B cell (primary cell): ENCODE results near the gene ALDH9A1. TPM values are rescaled to one million over a fixed set of nuclear protein-coding genes. Genes with fewer than 3 reads are reported as not detected.
A peak's percentile ranks its signal among the peaks of the same experiment; 100 is the strongest.

Source experiments
- ATAC-seq: fragments of 200-7000 bp; cut with Tn5 transposase; one replicate; pipeline ENCODE4 v1.10.0; 2021; ENCODE audit warnings: low read depth, mild to moderate bottlenecking, moderate number of reproducible peaks, moderate library complexity
- CTCF ChIA-PET: fragments of 350-600 bp; sonication (Branson Sonifier 250); formaldehyde crosslinking; loops from one replicate; lab custom pipeline; 2021; ENCODE audit warnings: antibody characterized with exemption, inconsistent platforms; lab: Charles Lee
- POLR2A ChIA-PET: fragments of 350-600 bp; sonication (Branson Sonifier 250); formaldehyde crosslinking; loops from one replicate; lab custom pipeline; 2021; ENCODE audit warnings: antibody characterized with exemption; lab: Charles Lee
- DNase-seq: peaks from one replicate; pipeline ENCODE4 v3.0.0; 2013
- H2AFZ ChIP-seq: 2 replicates; pipeline ENCODE4 v1.6.1; 2012; ENCODE audit warnings: mild to moderate bottlenecking, low read depth, low read length; ENCODE audit not compliant: insufficient read depth, poor library complexity, severe bottlenecking
- H3K27ac ChIP-seq, 2 donors: 1 replicate in 1 of 2; 2 replicates in 1 of 2; pipeline ENCODE4 v1.5.1; 2012 to 2013; ENCODE audit warnings: low read length in 2 of 2, mild to moderate bottlenecking in 2 of 2, moderate library complexity in 1 of 2
- H3K27me3 ChIP-seq, 4 experiments: fragments of 200-600 bp in 1 of 4; sonication (generic) in 1 of 4; replicated peaks in 1 of 4; 1 replicate in 2 of 4; 2 replicates in 2 of 4; pipeline versions ENCODE4 v1.6.1 to v1.7.0; 2013 to 2016; ENCODE audit warnings: low read length in 3 of 4, mild to moderate bottlenecking in 2 of 4, mixed read lengths in 1 of 4, moderate library complexity in 1 of 4; ENCODE audit not compliant: insufficient read depth in 4 of 4, control insufficient read depth in 3 of 4; ENCODE audit errors: control extremely low read depth in 1 of 4
- H3K36me3 ChIP-seq, 2 experiments: replicated peaks in 1 of 2; 1 replicate in 1 of 2; 2 replicates in 1 of 2; pipeline versions ENCODE4 v1.6.1 to v1.7.1; 2013; ENCODE audit warnings: low read length in 1 of 2; ENCODE audit not compliant: insufficient read depth in 2 of 2, control insufficient read depth in 1 of 2; ENCODE audit errors: control extremely low read depth in 1 of 2, extremely low read depth in 1 of 2
- H3K4me1 ChIP-seq, 2 donors: fragments of 200-600 bp in 1 of 2; sonication (generic) in 1 of 2; 1 replicate in 1 of 2; 2 replicates in 1 of 2; pipeline versions ENCODE4 v1.5.1 to v1.6.1; 2013 to 2017; ENCODE audit warnings: low read length in 2 of 2; ENCODE audit not compliant: control insufficient read depth in 2 of 2, insufficient read depth in 2 of 2
- H3K4me2 ChIP-seq: replicated peaks from 2 replicates; pipeline ENCODE3; 2012; ENCODE audit warnings: mild to moderate bottlenecking, low read depth, low read length; ENCODE audit not compliant: poor library complexity, severe bottlenecking
- H3K4me3 ChIP-seq, 5 experiments: fragments of 200-600 bp in 1 of 5; sonication (generic) in 1 of 5; 1 replicate in 3 of 5; 2 replicates in 2 of 5; pipeline versions ENCODE4 v1.5.1 to v1.7.0; 2011 to 2016; ENCODE audit warnings: low read length in 4 of 5, mild to moderate bottlenecking in 4 of 5, low read depth in 2 of 5, control low read depth in 1 of 5, moderate library complexity in 1 of 5; ENCODE audit not compliant: insufficient read depth in 1 of 5; ENCODE audit errors: control extremely low read depth in 1 of 5, extremely low read depth in 1 of 5
- H3K79me2 ChIP-seq: fragments of 200-600 bp; sonication (generic); one replicate; pipeline ENCODE4 v1.6.0; 2016; ENCODE audit warnings: low read length; ENCODE audit not compliant: control insufficient read depth, insufficient read depth
- H3K9ac ChIP-seq: fragments of 200-600 bp; sonication (generic); 2 replicates; pipeline ENCODE4 v1.6.1; 2017; ENCODE audit warnings: mild to moderate bottlenecking, low read length, moderate library complexity
- H3K9me3 ChIP-seq, 3 donors: one replicate each; pipeline versions ENCODE4 v1.6.1 to v1.7.1; 2013; ENCODE audit warnings: low read length in 2 of 3; ENCODE audit not compliant: control insufficient read depth in 2 of 3, insufficient read depth in 1 of 3; ENCODE audit errors: control extremely low read depth in 1 of 3
- H4K20me1 ChIP-seq: 2 replicates; pipeline ENCODE4 v1.6.0; 2012; ENCODE audit warnings: mild to moderate bottlenecking, low read length; ENCODE audit not compliant: insufficient read depth, control insufficient read depth, poor library complexity, severe bottlenecking
- H3K27ac Mint-ChIP-seq: one replicate; pipeline ENCODE4 v1.8.0; 2021; ENCODE audit warnings: mixed read lengths
- H3K27me3 Mint-ChIP-seq: one replicate; pipeline ENCODE4 v1.8.0; 2021; ENCODE audit warnings: mixed read lengths
- H3K4me1 Mint-ChIP-seq: one replicate; pipeline ENCODE4 v1.8.0; 2021; ENCODE audit warnings: mixed read lengths
- H3K4me3 Mint-ChIP-seq: one replicate; pipeline ENCODE4 v1.8.0; 2021; ENCODE audit warnings: mixed read lengths
- H3K9me3 Mint-ChIP-seq: one replicate; pipeline ENCODE4 v1.8.0; 2022; ENCODE audit warnings: mixed read lengths; ENCODE audit not compliant: insufficient read depth
- EZH2 ChIP-seq: IDR thresholded peaks from 2 replicates; pipeline ENCODE4 v1.6.1; 2012; ENCODE audit warnings: borderline replicate concordance, low read depth, mild to moderate bottlenecking, moderate library complexity, low read length; ENCODE audit not compliant: insufficient read depth, poor library complexity, severe bottlenecking
- WGBS: methylation state at CpG from one replicate; pipeline ENCODE4 v1.1.5; 2013; ENCODE audit warnings: missing lambda C conversion rate; ENCODE audit not compliant: insufficient coverage; 5-methylcytosine and 5-hydroxymethylcytosine counted together
- intact Hi-C: fragments of 100-400 bp; cut with micrococcal nuclease; formaldehyde crosslinking; loops from one replicate; pipeline ENCODE4 v1.10.0; 2022
- polyA plus RNA-seq: library from polyadenylated mRNA; depleted of rRNA; stranded (reverse); fragments of >200 nt; gene quantifications from 2 replicates; pipeline ENCODE4 v1.2.3, GENCODE V29; 2012
- total RNA-seq, 2 donors: library from RNA; stranded (reverse); fragments of 120-200 nt in 1 of 2; gene quantifications; 1 replicate in 1 of 2; 2 replicates in 1 of 2; pipeline versions ENCODE4 v1.2.3 to v1.2.4, GENCODE V29; 2013 to 2022
- TF ChIP-seq, protein P1 (sequence below): fragments of 200-600 bp; IDR thresholded peaks from one replicate; pipeline ENCODE4 v1.8.0; 2022; ENCODE audit warnings: antibody characterized with exemption, mild to moderate bottlenecking

The ALDH9A1 gene
- total and polyA plus RNA-seq, 2 donors (not counting 1 experiment from before 2014, with no cell fraction given), result 23.5 to 37.5 TPM

DNA sequence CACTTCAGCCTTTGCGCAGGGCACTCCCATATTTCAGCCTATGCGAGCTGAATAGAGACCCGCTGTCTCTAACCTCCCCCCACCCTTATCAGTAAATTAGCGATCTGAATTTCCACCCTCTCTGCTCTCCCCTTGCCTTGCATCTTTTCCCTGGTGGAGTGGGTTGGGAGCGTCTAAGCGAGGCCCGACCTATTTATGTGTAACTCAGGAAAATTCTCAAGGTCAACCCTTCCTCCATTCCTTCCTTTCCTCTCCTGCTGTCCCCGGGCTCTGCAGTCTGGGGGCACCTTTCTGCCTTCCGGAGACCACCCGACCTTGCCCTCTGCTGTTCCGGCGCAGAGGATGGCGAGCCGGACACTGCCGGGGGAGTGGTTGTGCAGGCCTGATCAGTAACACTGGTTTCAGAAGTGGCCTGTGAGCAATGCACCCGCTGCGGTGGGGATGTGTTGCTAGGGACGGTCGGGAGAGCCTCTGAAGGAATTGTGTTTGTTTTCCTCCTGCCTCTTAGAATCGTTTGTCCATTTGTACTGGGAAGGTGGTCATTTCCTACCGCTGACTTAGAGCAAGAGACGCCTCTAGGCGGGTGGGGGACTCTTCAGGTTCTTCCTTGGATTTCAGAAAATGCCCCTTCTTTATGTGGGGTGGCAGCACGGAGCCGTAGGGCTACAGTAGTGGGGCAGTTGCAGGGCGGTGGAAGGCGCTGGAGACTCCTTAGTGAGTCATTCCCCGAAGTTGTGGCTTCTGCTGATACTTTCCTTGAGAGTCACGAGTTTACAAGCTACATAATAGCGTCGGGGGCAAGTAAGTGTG, 66.8 kb downstream of the ALDH9A1 start:
- POLR2A ChIA-PET, result interaction anchor here (1.0 to 2.4 kb wide), 3 partner anchors 55 to 1589 kb away, joined by 4 to 7 read pairs (median 4); partner anchors contain the start of genes POU2F1 and TMCO1
- H3K27ac ChIP-seq, result peak overlapping the region; percentile 58 to 72
- no peak overlapping the region for H3K4me3 Mint-ChIP-seq
- intact Hi-C loops, result loop anchor here (1.0 to 10.0 kb wide), 4 partner anchors 30 to 238 kb away; partner anchors contain the start of genes ALDH9A1 and UCK2
- peaks cover 2% of the 10 kb centered on the region for H4K20me1 ChIP-seq
- H3K9me3 Mint-ChIP-seq, result no peaks in the 10 kb centered on the region
- peaks cover 19% of the 10 kb centered on the region for H3K79me2 ChIP-seq
- H3K9me3 ChIP-seq, result no peaks in the 10 kb centered on the region
- under 1% methylated on average over 23 of the region's 31 CpGs for WGBS
- peak overlapping the region; percentile 89 for H3K4me2 ChIP-seq
- ATAC-seq (no peak), DNase-seq (peak; percentile 47)
- no peaks in the 10 kb centered on the region for H3K27me3 Mint-ChIP-seq
- H3K4me1 Mint-ChIP-seq, result peaks cover 34% of the 10 kb centered on the region
- no peaks in the 10 kb centered on the region for H3K27me3 ChIP-seq
- TF ChIP-seq, protein P1, sequence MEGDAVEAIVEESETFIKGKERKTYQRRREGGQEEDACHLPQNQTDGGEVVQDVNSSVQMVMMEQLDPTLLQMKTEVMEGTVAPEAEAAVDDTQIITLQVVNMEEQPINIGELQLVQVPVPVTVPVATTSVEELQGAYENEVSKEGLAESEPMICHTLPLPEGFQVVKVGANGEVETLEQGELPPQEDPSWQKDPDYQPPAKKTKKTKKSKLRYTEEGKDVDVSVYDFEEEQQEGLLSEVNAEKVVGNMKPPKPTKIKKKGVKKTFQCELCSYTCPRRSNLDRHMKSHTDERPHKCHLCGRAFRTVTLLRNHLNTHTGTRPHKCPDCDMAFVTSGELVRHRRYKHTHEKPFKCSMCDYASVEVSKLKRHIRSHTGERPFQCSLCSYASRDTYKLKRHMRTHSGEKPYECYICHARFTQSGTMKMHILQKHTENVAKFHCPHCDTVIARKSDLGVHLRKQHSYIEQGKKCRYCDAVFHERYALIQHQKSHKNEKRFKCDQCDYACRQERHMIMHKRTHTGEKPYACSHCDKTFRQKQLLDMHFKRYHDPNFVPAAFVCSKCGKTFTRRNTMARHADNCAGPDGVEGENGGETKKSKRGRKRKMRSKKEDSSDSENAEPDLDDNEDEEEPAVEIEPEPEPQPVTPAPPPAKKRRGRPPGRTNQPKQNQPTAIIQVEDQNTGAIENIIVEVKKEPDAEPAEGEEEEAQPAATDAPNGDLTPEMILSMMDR, result no peak
- TF ChIP-seq EZH2, result no peak
- H3K4me1 ChIP-seq, result peaks cover 30 to 36% of the 10 kb centered on the region in 2 donors
- H2AFZ ChIP-seq, result peak overlapping the region; percentile 90
- H3K9ac ChIP-seq, result peak overlapping the region; percentile 82
- H3K27ac Mint-ChIP-seq, result no peak overlapping the region
- peak overlapping the region; percentile 74 to 93 (median 84) for H3K4me3 ChIP-seq
- H3K36me3 ChIP-seq, result no peaks in the 10 kb centered on the region
- CTCF ChIA-PET, result interaction anchor here (1.0 to 2.1 kb wide), 3 partner anchors 32 to 283 kb away, joined by 3 to 9 read pairs (median 4); no protein-coding TSS in a partner anchor
